Suprapubic skin (tissue), 4 donors: Measurements from ENCODE around the gene CRTC2. TPM values are rescaled to one million over a fixed set of nuclear protein-coding genes. Genes with fewer than 3 reads are reported as not detected.

Source experiments
- DNase-seq, 2 donors: peaks; one replicate each; pipeline ENCODE4 v3.0.0-alpha.2; 2019; ENCODE audit warnings: low spot score in 2 of 2
- H3K27ac ChIP-seq: fragments of 200-600 bp; sonication (generic); one replicate; pipeline ENCODE4 v1.5.1; 2019
- H3K27me3 ChIP-seq: fragments of 200-600 bp; sonication (generic); one replicate; pipeline ENCODE4 v1.5.1; 2019
- H3K36me3 ChIP-seq: fragments of 200-600 bp; sonication (generic); one replicate; pipeline ENCODE4 v1.5.1; 2019
- H3K4me1 ChIP-seq: fragments of 200-600 bp; sonication (generic); one replicate; pipeline ENCODE4 v1.5.1; 2019
- H3K4me3 ChIP-seq: fragments of 200-600 bp; sonication (generic); one replicate; pipeline ENCODE4 v1.5.1; 2019; ENCODE audit warnings: mild to moderate bottlenecking
- H3K9me3 ChIP-seq: fragments of 200-600 bp; sonication (generic); one replicate; pipeline ENCODE4 v1.5.1; 2019
- CTCF ChIP-seq, 2 donors: fragments of 200-600 bp in 1 of 2; fragments of 450-650 bp in 1 of 2; sonication (generic) in 1 of 2; IDR thresholded peaks; one replicate each; pipeline ENCODE4 v1.5.1; 2016 to 2019; ENCODE audit warnings: antibody characterized with exemption in 2 of 2, mild to moderate bottlenecking in 1 of 2, moderate library complexity in 1 of 2
- EP300 ChIP-seq: sonication (generic); formaldehyde crosslinking; IDR thresholded peaks from one replicate; pipeline ENCODE4 v1.6.1; 2017; ENCODE audit warnings: antibody characterized with exemption
- POLR2A ChIP-seq, 2 donors: fragments of 450-650 bp; IDR thresholded peaks; one replicate each; pipeline ENCODE4 v1.6.1; 2017; ENCODE audit warnings: antibody characterized with exemption in 2 of 2, mild to moderate bottlenecking in 2 of 2, moderate library complexity in 2 of 2
- POLR2AphosphoS5 ChIP-seq, 3 donors: sonication (generic); formaldehyde crosslinking; IDR thresholded peaks; one replicate each; pipeline ENCODE4 v1.6.1; 2017; ENCODE audit warnings: antibody characterized with exemption in 3 of 3
- WGBS: methylation state at CpG from one replicate; pipeline ENCODE4 v1.1.5; 2018; 5-methylcytosine and 5-hydroxymethylcytosine counted together
- total RNA-seq, 4 donors: library from RNA; depleted of rRNA; stranded (reverse); fragments of >200 nt; gene quantifications; one replicate each; pipeline ENCODE4 v1.1.0, GENCODE V29; 2016

Gene CRTC2
- total RNA-seq, 4 donors from 2014 or later = 19.3 to 36.2 (median 24.5) TPM

- under 1% methylated on average over 40 of the region's 53 CpGs for WGBS
- H3K27me3 ChIP-seq = no peaks in the 10 kb centered on the region
- TF ChIP-seq POLR2AphosphoS5 (IDR thresholded peaks at IDR 0.05) (peak in 2 of 3 donors; percentile 58 to 72), EP300 (no peak), POLR2A (IDR thresholded peaks at IDR 0.05) (peak in 1 of 2 donors; percentile 13), CTCF (IDR thresholded peaks at IDR 0.05) (no peak)
- peak within 1 kb of the TSS; percentile 84 for H3K4me3 ChIP-seq
- H3K36me3 ChIP-seq = no peaks in the 10 kb centered on the region
- peak within 1 kb of the TSS; percentile 91 for H3K27ac ChIP-seq
- peak; percentile 99 to 100 for DNase-seq
- H3K9me3 ChIP-seq = no peaks in the 10 kb centered on the region
- H3K4me1 ChIP-seq = peaks cover 39% of the 10 kb centered on the region
These were observed 35.2 kb downstream of the CRTC2 start, which contains the start of gene GATAD2B for GRCh38 chr1:153922972-153923925. Gene GATAD2B, minus strand, starts transcription at chr1:153922972. Its CDS starts 94,625 bp downstream, at chr1:153828347.

GRCh38 chr1:153922076-153922971 is 36.1 kb downstream of the CRTC2 start:
- Histone ChIP-seq H3K27ac (peak overlapping the region; percentile 91), H3K9me3 (no peaks in the 10 kb centered on the region), H3K27me3 (no peaks in the 10 kb centered on the region), H3K4me3 (peak overlapping the region; percentile 84), H3K36me3 (no peaks in the 10 kb centered on the region), H3K4me1 (peaks cover 44% of the 10 kb centered on the region)
- TF ChIP-seq EP300 (no peak), POLR2AphosphoS5 (IDR thresholded peaks at IDR 0.05) (no peak), CTCF (IDR thresholded peaks at IDR 0.05) (no peak), POLR2A (IDR thresholded peaks at IDR 0.05) (no peak)
- WGBS = under 1% methylated on average over 48 of the region's 86 CpGs
- DNase-seq = peak in 1 of 2 donors; percentile 82

- H3K4me1 ChIP-seq = peaks cover 44% of the 10 kb centered on the region
- 1% methylated on average over 10 of the region's 10 CpGs for WGBS
- no peaks in the 10 kb centered on the region for H3K9me3 ChIP-seq
- no peaks in the 10 kb centered on the region for H3K27me3 ChIP-seq
- peak overlapping the region; percentile 91 for H3K27ac ChIP-seq
- TF ChIP-seq EP300 (no peak), POLR2A (IDR thresholded peaks at IDR 0.05) (no peak), CTCF (IDR thresholded peaks at IDR 0.05) (no peak), POLR2AphosphoS5 (IDR thresholded peaks at IDR 0.05) (no peak)
- H3K4me3 ChIP-seq = peak overlapping the region; percentile 84
- H3K36me3 ChIP-seq = no peaks in the 10 kb centered on the region
- DNase-seq = no peak
These were observed 36.7 kb downstream of the CRTC2 start for GRCh38 chr1:153921803-153922075.

- Histone ChIP-seq H3K9me3 (no peaks in the 10 kb centered on the region), H3K4me1 (peaks cover 44% of the 10 kb centered on the region), H3K27me3 (no peaks in the 10 kb centered on the region), H3K4me3 (peak overlapping the region; percentile 84), H3K27ac (no peak overlapping the region), H3K36me3 (peaks cover under 1% of the 10 kb centered on the region)
- DNase-seq = no peak
- TF ChIP-seq POLR2A (IDR thresholded peaks at IDR 0.05) (no peak), EP300 (no peak)
- WGBS = 30% methylated on average over 3 of the region's 3 CpGs
These were observed 37.2 kb downstream of the CRTC2 start for GRCh38 chr1:153921080-153921802.
